K562 (cell line): ENCODE results near the gene FRMD4A. TPM values are rescaled to one million over a fixed set of nuclear protein-coding genes. Genes with fewer than 3 reads are reported as not detected.

Experiments
- ATAC-seq: fragments of 200-7000 bp; cut with Tn5 transposase; 3 replicates; pipeline ENCODE4 v1.9.1; 2020; ENCODE audit warnings: moderate library complexity
- BruUV-seq: library from RNA; stranded (reverse); fragments of 400-500 nt; replicated peaks from 2 replicates; lab custom pipeline; 2021; lab: Mats Ljungman, UMichigan
- CTCF ChIA-PET: fragments of 300-600 bp; formaldehyde crosslinking; extraction: SDS; loops from one replicate; lab custom pipeline; 2021; ENCODE audit warnings: low intra/inter-chr PET ratio; lab: Yijun Ruan, JAX
- POLR2A ChIA-PET: fragments of 300-600, 350-650 bp; sonication (Branson Sonifier 250); formaldehyde crosslinking; extraction: SDS; loops from one replicate; lab custom pipeline; 2021; ENCODE audit warnings: antibody characterized with exemption, inconsistent platforms; lab: Yijun Ruan, JAX
- DNase-seq, 4 experiments: peaks; one replicate each; pipeline versions ENCODE4 v3.0.0 to v3.0.0-alpha.2; 2011 to 2018; ENCODE audit warnings: low spot score in 3 of 4, mixed read lengths in 3 of 4; ENCODE audit errors: extremely low read depth in 1 of 4
- FAIRE-seq: peaks from 2 replicates; lab custom pipeline; 2011; peaks lifted over from hg19 to GRCh38; lab: Jason Lieb, UNC
- H2AFZ ChIP-seq: 2 replicates; pipeline ENCODE4 v1.6.0; 2011; ENCODE audit warnings: low read depth, low read length, control low read depth, inconsistent platforms
- H3K27ac ChIP-seq: fragments of 200-600 bp; 3 replicates; pipeline ENCODE4 v1.8.0; 2011; ENCODE audit warnings: low read depth, mild to moderate bottlenecking, control low read depth, inconsistent platforms, low read length, moderate library complexity, mixed read lengths; ENCODE audit errors: extremely low read depth
- H3K27me3 ChIP-seq, 2 experiments: fragments of 300-600 bp in 1 of 2; 2 replicates in 1 of 2; 3 replicates in 1 of 2; pipeline versions ENCODE4 v1.6.0 to v1.8.0; 2011; ENCODE audit warnings: inconsistent platforms in 2 of 2, low read length in 2 of 2, mild to moderate bottlenecking in 1 of 2, mixed read lengths in 1 of 2, moderate library complexity in 1 of 2; ENCODE audit not compliant: control insufficient read depth in 2 of 2, insufficient read depth in 2 of 2
- H3K36me3 ChIP-seq: fragments of 300-600 bp; 3 replicates; pipeline ENCODE4 v1.8.0; 2011; ENCODE audit warnings: mild to moderate bottlenecking, low read length, inconsistent platforms; ENCODE audit not compliant: control insufficient read depth, insufficient read depth
- H3K4me1 ChIP-seq, 2 experiments: fragments of 200-600 bp in 1 of 2; replicated peaks in 1 of 2; 2 replicates in 1 of 2; 3 replicates in 1 of 2; pipeline versions ENCODE4 v1.5.1 to v1.8.0; 2011; ENCODE audit warnings: inconsistent platforms in 2 of 2, low read length in 2 of 2, mild to moderate bottlenecking in 1 of 2, mixed read lengths in 1 of 2, moderate library complexity in 1 of 2; ENCODE audit not compliant: control insufficient read depth in 2 of 2, insufficient read depth in 2 of 2
- H3K4me2 ChIP-seq: 2 replicates; pipeline ENCODE4 v1.6.1; 2011; ENCODE audit warnings: low read length, control low read depth, inconsistent platforms, mixed read lengths; ENCODE audit not compliant: insufficient read depth
- H3K4me3 ChIP-seq: fragments of 200-600 bp; sonication (generic), shearing (Covaris generic); 2 replicates; pipeline ENCODE4 v1.5.1; 2016; ENCODE audit warnings: control low read depth, inconsistent platforms
- H3K79me2 ChIP-seq: fragments of 200-600 bp; 3 replicates; pipeline ENCODE4 v1.8.0; 2011; ENCODE audit warnings: low read length, inconsistent platforms; ENCODE audit not compliant: control insufficient read depth, insufficient read depth
- H3K9ac ChIP-seq, 2 experiments: 2 replicates each; pipeline versions ENCODE4 v1.6.0 to v1.6.1; 2011; ENCODE audit warnings: low read depth in 2 of 2, low read length in 2 of 2, control low read depth in 1 of 2, inconsistent platforms in 1 of 2, mild to moderate bottlenecking in 1 of 2, mixed read lengths in 1 of 2; ENCODE audit not compliant: insufficient read depth in 1 of 2
- H3K9me1 ChIP-seq: one replicate; pipeline ENCODE4 v1.6.0; 2011; ENCODE audit warnings: inconsistent platforms, mild to moderate bottlenecking, low read length, moderate library complexity; ENCODE audit not compliant: control insufficient read depth, insufficient read depth
- H3K9me3 ChIP-seq: replicated peaks from 2 replicates; pipeline ENCODE4 v1.5.1; 2011; ENCODE audit warnings: low read depth, low read length, inconsistent platforms; ENCODE audit not compliant: control insufficient read depth, insufficient read depth
- H4K20me1 ChIP-seq: replicated peaks from 2 replicates; pipeline ENCODE4 v1.6.1; 2011; ENCODE audit warnings: low read length, inconsistent platforms, mixed read lengths; ENCODE audit not compliant: control insufficient read depth, insufficient read depth
- ARHGAP35 ChIP-seq: fragments of 450-650 bp; IDR thresholded peaks from 2 replicates; pipeline ENCODE4 v1.6.1; 2018; ENCODE audit not compliant: partially characterized antibody
- ARID1B ChIP-seq: fragments of 450-650 bp; IDR thresholded peaks from 2 replicates; pipeline ENCODE4 v1.6.1; 2016; ENCODE audit warnings: antibody characterized with exemption, mild to moderate bottlenecking, inconsistent platforms
- BCL6 ChIP-seq: fragments of 250-450 bp; sonication (Bioruptor Pico); IDR thresholded peaks from 2 replicates; pipeline ENCODE4 v1.4.0; 2020
- CHD2 ChIP-seq: IDR thresholded peaks from 2 replicates; pipeline ENCODE4 v1.6.1; 2011; ENCODE audit warnings: low read depth, low read length
- CTBP1 ChIP-seq: fragments of 450-650 bp; IDR thresholded peaks from 2 replicates; pipeline ENCODE4 v1.6.1; 2016; ENCODE audit warnings: borderline replicate concordance
- ILK ChIP-seq: fragments of 450-650 bp; IDR thresholded peaks from 2 replicates; pipeline ENCODE4 v1.6.1; 2016; ENCODE audit warnings: missing genetic modification characterization, low read depth, mild to moderate bottlenecking, missing compliant biosample characterization, moderate library complexity, borderline replicate concordance
- POLR3G ChIP-seq: IDR thresholded peaks from 2 replicates; pipeline ENCODE4 v1.6.1; 2011; ENCODE audit not compliant: insufficient read length, insufficient replicate concordance; ENCODE audit errors: extremely low read depth
- SREBF2 ChIP-seq: sonication (generic); formaldehyde crosslinking; IDR thresholded peaks from 2 replicates; pipeline ENCODE4 v1.4.0; 2020; ENCODE audit warnings: mild to moderate bottlenecking, missing genetic modification reagents
- TAF15 ChIP-seq: fragments of 200-400 bp; formaldehyde crosslinking; IDR thresholded peaks from 2 replicates; pipeline ENCODE4 v1.6.1; 2017; ENCODE audit warnings: mild to moderate bottlenecking, low read depth, low read length, moderate library complexity
- ZKSCAN1 ChIP-seq: fragments of 150-350 bp; IDR thresholded peaks from 2 replicates; pipeline ENCODE4 v1.6.1; 2016; ENCODE audit warnings: low read depth, low read length
- ZNF282 ChIP-seq: sonication (generic); formaldehyde crosslinking; IDR thresholded peaks from 2 replicates; pipeline ENCODE4 v1.8.1; 2023; ENCODE audit warnings: missing genetic modification reagents
- WGBS: fragments of 100-300 bp; shearing (Covaris generic); methylation state at CpG from one replicate; pipeline ENCODE4 v1.1.6; 2016; ENCODE audit warnings: low coverage, mixed read lengths; ENCODE audit not compliant: insufficient coverage; ENCODE audit errors: missing lambda C conversion rate; 5-methylcytosine and 5-hydroxymethylcytosine counted together
- in situ Hi-C: fragments of 300-500 bp; cut with MboI; formaldehyde crosslinking; loops from 4 replicates; pipeline ENCODE4 v1.15.0; 2018; ENCODE audit warnings: inconsistent platforms, mixed read lengths
- intact Hi-C: fragments of 100-400 bp; cut with micrococcal nuclease; formaldehyde crosslinking; loops from 2 replicates; pipeline ENCODE4 v1.14.2; 2022
- polyA plus RNA-seq, 8 experiments: library from polyadenylated mRNA; depleted of rRNA in 4 of 8; stranded (reverse) in 5 of 8; unstranded in 3 of 8; fragments of >200 nt; fragmentation: Nextera tagmentation in 2 of 8; fragmentation: Illumina TruSeq in 1 of 8; extraction: Ambion mirVana in 2 of 8; extraction: Trizol in 1 of 8; gene quantifications; 2 replicates each; pipeline versions ENCODE4 v1.2.1 to v1.2.3, GENCODE V29; 2011 to 2014; ENCODE audit warnings: inconsistent platforms in 1 of 8, missing spikeins in 1 of 8
- total RNA-seq, 7 experiments: library from RNA; depleted of rRNA in 6 of 7; stranded (reverse); fragments of >200 nt in 6 of 7; fragmentation: Illumina TruSeq in 2 of 7; extraction: Trizol in 2 of 7; gene quantifications; 2 replicates each; pipeline versions ENCODE4 v1.2.1 to v1.2.3, GENCODE V29; 2011 to 2021; ENCODE audit warnings: low replicate concordance in 1 of 7
- TF ChIP-seq, protein P1 (sequence below): fragments of 150-350 bp; conservative IDR thresholded peaks from 2 replicates; pipeline ENCODE4 v1.6.1; 2014; ENCODE audit warnings: low read length
- TF ChIP-seq, protein P2 (sequence below): sonication (generic); formaldehyde crosslinking; IDR thresholded peaks from 2 replicates; pipeline ENCODE4 v1.8.0; 2022; ENCODE audit warnings: missing genetic modification reagents, mild to moderate bottlenecking, borderline replicate concordance

Gene FRMD4A
- total and polyA plus RNA-seq, 9 of the 15 experiments (the other 6 are each of a cell fraction or from before 2014, with no cell fraction given): 0.80 to 5.2 (median 3.0) TPM

- Histone ChIP-seq H3K4me3 (no peak overlapping the region), H3K27me3 (peaks cover 0 to 13% of the 10 kb centered on the region in 2 experiments; a peak in 3 of 5 replicates), H3K4me2 (no peak overlapping the region), H3K9ac (no peak overlapping the region), H3K27ac (no peak overlapping the region), H3K9me3 (no peaks in the 10 kb centered on the region), H3K9me1 (no peaks in the 10 kb centered on the region), H2AFZ (no peak overlapping the region), H4K20me1 (no peaks in the 10 kb centered on the region), H3K36me3 (no peaks in the 10 kb centered on the region), H3K4me1 (no peaks in the 10 kb centered on the region), H3K79me2 (no peaks in the 10 kb centered on the region)
- TF ChIP-seq CTBP1 (no peak), ZKSCAN1 (no peak)
- ATAC-seq (no peak), DNase-seq (no peak), FAIRE-seq (no peak)
- ChIA-PET CTCF (no interaction called here), POLR2A (no interaction called here)
- intact Hi-C loops: no loop called here
- no TSS peak for BruUV-seq
- in situ Hi-C loops: no loop called here
- WGBS: 4% methylated on average over 5 of the region's 5 CpGs
These were observed 218.7 kb downstream of the FRMD4A start for GRCh38 chr10:14112056-14112455.

GRCh38 chr10:14111208-14111607 is 219.5 kb downstream of the FRMD4A start:
- no peak overlapping the region for H2AFZ ChIP-seq
- H4K20me1 ChIP-seq: no peaks in the 10 kb centered on the region
- intact Hi-C loops: no loop called here
- no peaks in the 10 kb centered on the region for H3K4me1 ChIP-seq
- 0% methylated on average over 1 of the region's 1 CpG for WGBS
- H3K27ac ChIP-seq: no peak overlapping the region
- H3K79me2 ChIP-seq: no peaks in the 10 kb centered on the region
- ChIA-PET POLR2A (no interaction called here), CTCF (no interaction called here)
- no peak overlapping the region for H3K9ac ChIP-seq
- H3K4me3 ChIP-seq: no peak overlapping the region
- no peaks in the 10 kb centered on the region for H3K36me3 ChIP-seq
- in situ Hi-C loops: no loop called here
- H3K9me1 ChIP-seq: no peaks in the 10 kb centered on the region
- ATAC-seq (no peak), FAIRE-seq (no peak), DNase-seq (no peak)
- peaks cover 0 to 13% of the 10 kb centered on the region in 2 experiments; a peak in 3 of 5 replicates for H3K27me3 ChIP-seq
- no TSS peak for BruUV-seq
- no peak overlapping the region for H3K4me2 ChIP-seq
- no peaks in the 10 kb centered on the region for H3K9me3 ChIP-seq
- TF ChIP-seq ARHGAP35 (no peak), BCL6 (CRISPR knock-in tag) (no peak), ZNF282 (CRISPR knock-in tag) (no peak), TAF15 (no peak), SREBF2 (CRISPR knock-in tag) (no peak), CHD2 (no peak), ILK (no peak), POLR3G (no peak), ARID1B (no peak)
- TF ChIP-seq, protein P1, sequence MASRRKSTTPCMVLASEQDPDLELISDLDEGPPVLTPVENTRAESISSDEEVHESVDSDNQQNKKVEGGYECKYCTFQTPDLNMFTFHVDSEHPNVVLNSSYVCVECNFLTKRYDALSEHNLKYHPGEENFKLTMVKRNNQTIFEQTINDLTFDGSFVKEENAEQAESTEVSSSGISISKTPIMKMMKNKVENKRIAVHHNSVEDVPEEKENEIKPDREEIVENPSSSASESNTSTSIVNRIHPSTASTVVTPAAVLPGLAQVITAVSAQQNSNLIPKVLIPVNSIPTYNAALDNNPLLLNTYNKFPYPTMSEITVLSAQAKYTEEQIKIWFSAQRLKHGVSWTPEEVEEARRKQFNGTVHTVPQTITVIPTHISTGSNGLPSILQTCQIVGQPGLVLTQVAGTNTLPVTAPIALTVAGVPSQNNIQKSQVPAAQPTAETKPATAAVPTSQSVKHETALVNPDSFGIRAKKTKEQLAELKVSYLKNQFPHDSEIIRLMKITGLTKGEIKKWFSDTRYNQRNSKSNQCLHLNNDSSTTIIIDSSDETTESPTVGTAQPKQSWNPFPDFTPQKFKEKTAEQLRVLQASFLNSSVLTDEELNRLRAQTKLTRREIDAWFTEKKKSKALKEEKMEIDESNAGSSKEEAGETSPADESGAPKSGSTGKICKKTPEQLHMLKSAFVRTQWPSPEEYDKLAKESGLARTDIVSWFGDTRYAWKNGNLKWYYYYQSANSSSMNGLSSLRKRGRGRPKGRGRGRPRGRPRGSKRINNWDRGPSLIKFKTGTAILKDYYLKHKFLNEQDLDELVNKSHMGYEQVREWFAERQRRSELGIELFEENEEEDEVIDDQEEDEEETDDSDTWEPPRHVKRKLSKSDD: no peak
- TF ChIP-seq, protein P2, sequence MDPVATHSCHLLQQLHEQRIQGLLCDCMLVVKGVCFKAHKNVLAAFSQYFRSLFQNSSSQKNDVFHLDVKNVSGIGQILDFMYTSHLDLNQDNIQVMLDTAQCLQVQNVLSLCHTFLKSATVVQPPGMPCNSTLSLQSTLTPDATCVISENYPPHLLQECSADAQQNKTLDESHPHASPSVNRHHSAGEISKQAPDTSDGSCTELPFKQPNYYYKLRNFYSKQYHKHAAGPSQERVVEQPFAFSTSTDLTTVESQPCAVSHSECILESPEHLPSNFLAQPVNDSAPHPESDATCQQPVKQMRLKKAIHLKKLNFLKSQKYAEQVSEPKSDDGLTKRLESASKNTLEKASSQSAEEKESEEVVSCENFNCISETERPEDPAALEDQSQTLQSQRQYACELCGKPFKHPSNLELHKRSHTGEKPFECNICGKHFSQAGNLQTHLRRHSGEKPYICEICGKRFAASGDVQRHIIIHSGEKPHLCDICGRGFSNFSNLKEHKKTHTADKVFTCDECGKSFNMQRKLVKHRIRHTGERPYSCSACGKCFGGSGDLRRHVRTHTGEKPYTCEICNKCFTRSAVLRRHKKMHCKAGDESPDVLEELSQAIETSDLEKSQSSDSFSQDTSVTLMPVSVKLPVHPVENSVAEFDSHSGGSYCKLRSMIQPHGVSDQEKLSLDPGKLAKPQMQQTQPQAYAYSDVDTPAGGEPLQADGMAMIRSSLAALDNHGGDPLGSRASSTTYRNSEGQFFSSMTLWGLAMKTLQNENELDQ (CRISPR knock-in tag): no peak
